HCT116 (cell line): ENCODE data around the gene ZRANB1.

Source experiments
- CTCF ChIP-seq, 3 experiments: fragments of 200-600 bp in 1 of 3; sonication (generic) in 1 of 3; IDR thresholded peaks in 2 of 3; conservative IDR thresholded peaks in 1 of 3; 2 replicates each; pipeline ENCODE4 v1.5.1; 2012 to 2017; ENCODE audit warnings: low read depth in 2 of 3, low read length in 2 of 3, antibody characterized with exemption in 1 of 3, borderline replicate concordance in 1 of 3, control low read depth in 1 of 3, mild to moderate bottlenecking in 1 of 3, mixed read lengths in 1 of 3, mixed run types in 1 of 3, moderate library complexity in 1 of 3; ENCODE audit not compliant: insufficient read depth in 1 of 3
- FOSL1 ChIP-seq: IDR thresholded peaks from 2 replicates; pipeline ENCODE4 v1.6.1; 2012; ENCODE audit warnings: low read depth
- POLR2A ChIP-seq: IDR thresholded peaks from 2 replicates; pipeline ENCODE4 v1.7.0; 2011; ENCODE audit warnings: borderline replicate concordance; ENCODE audit not compliant: insufficient read depth, insufficient read length; ENCODE audit errors: extremely low read depth
- POLR2AphosphoS5 ChIP-seq: IDR thresholded peaks from 2 replicates; pipeline ENCODE4 v1.6.1; 2011; ENCODE audit warnings: mild to moderate bottlenecking, low read depth, low read length, moderate library complexity
- SIN3A ChIP-seq: IDR thresholded peaks from 2 replicates; pipeline ENCODE4 v1.6.1; 2012; ENCODE audit warnings: low read depth
- YY1 ChIP-seq: IDR thresholded peaks from 2 replicates; pipeline ENCODE4 v1.6.1; 2011; ENCODE audit warnings: low read length, low read depth, moderate library complexity, mild to moderate bottlenecking; ENCODE audit not compliant: insufficient replicate concordance; ENCODE audit errors: extremely low read depth
- ZFX ChIP-seq: fragments of 450-650 bp; IDR thresholded peaks from 2 replicates; pipeline ENCODE4 v1.6.1; 2017
- ZNF274 ChIP-seq: fragments of 200-500 bp; sonication (Bioruptor generic); IDR thresholded peaks from 2 replicates; pipeline ENCODE4 v1.6.1; 2014; ENCODE audit warnings: mild to moderate bottlenecking, low read depth, low read length, inconsistent platforms

GRCh38 chr10:124977648-124978375, 35.9 kb downstream of the ZRANB1 start:
- TF ChIP-seq ZNF274, result no peak
- TF ChIP-seq CTCF (IDR thresholded peaks at IDR 0.05 in 2 of 3, conservative IDR thresholded peaks at IDR 0.05 in 1 of 3; ENCODE audit: borderline replicate concordance in 1 of 3, insufficient read depth in 1 of 3, low read depth in 2 of 3, low read length in 2 of 3), result no peak
- no peak for TF ChIP-seq YY1
- TF ChIP-seq POLR2AphosphoS5, result no peak
- TF ChIP-seq POLR2A, result no peak
- TF ChIP-seq ZFX, result no peak
- no peak for TF ChIP-seq FOSL1
- TF ChIP-seq SIN3A, result no peak
